ENCODE data around the gene VRK2. TPM values are rescaled to one million over a fixed set of nuclear protein-coding genes. Genes with fewer than 3 reads are reported as not detected.
"Not testable (repeated sequence)": the region's sequence is repeated elsewhere in the genome, so short reads cannot be mapped to it uniquely, and the experiment has no call there.

VRK2 gene
- total RNA-seq, 2 donors from 2014 or later: 27.7 to 41.0 TPM

GRCh38 chr2:58047961-58048360 is 1.4 kb downstream of the VRK2 start:
- no peak for DNase-seq (ENCODE audit: low spot score)
- intact Hi-C loops (cut with DNase I): loop anchor here in 1 of 2 donors (10.0 kb wide), 1 partner anchor 167 kb away; no protein-coding TSS in a partner anchor

- DNase-seq (ENCODE audit: low spot score): no peak
- intact Hi-C loops (cut with DNase I): no loop called here
Observed at GRCh38 chr2:58051445-58051844, 4.8 kb downstream of the VRK2 start.

DNA sequence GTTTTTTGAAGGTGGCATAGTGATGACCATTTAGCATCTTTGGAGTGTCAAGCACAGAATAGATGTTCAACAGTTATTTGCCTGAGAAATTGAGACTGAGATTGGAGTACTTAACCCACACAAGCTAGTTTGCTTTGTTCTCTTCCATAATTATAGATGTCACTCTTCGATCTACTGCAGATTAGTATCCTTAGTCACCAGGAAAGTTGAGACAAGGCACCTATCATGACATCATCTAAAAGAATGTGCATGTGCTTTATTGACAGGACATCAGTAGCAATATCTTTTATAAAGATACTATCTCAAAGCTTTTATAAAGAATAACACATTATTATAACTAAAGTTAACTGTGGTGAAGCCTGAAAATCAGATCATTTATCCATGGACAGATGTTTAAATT is 6.4 kb downstream of the VRK2 start:
- intact Hi-C loops (cut with DNase I): no loop called here
- DNase-seq (ENCODE audit: low spot score): no peak

DNA sequence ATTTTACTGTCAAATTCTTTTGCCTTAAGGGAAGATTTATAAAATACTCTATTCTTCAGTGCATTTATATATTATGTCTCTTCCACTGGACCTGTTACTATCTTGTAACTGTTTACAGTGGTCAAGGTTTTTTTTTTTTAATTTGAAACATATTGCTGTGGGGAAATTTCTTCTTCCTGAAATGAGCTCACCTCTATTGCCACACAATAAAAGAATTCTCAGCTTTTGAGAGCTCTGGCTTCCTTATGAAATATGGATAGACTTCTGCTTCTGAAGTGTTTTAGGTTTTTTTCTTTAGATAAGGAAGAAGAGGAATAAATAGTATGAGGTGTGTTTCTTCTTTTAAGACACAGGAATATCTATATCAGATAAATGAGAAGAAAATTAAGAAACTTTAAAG is 7.7 kb downstream of the VRK2 start:
- intact Hi-C loops (cut with DNase I): no loop called here
- DNase-seq (ENCODE audit: low spot score): no peak

GRCh38 chr2:58055033-58055786 is 8.6 kb downstream of the VRK2 start:
- DNase-seq (ENCODE audit: low spot score): no peak
- intact Hi-C loops (cut with DNase I): no loop called here

GRCh38 chr2:58056192-58056916 is 9.7 kb downstream of the VRK2 start:
- intact Hi-C loops (cut with DNase I): no loop called here
- DNase-seq (ENCODE audit: low spot score): no peak

GRCh38 chr2:58057707-58058530 is 11.3 kb downstream of the VRK2 start:
- DNase-seq (ENCODE audit: low spot score): no peak
- intact Hi-C loops (cut with DNase I): no loop called here

GRCh38 chr2:58063641-58064040 is 17.0 kb downstream of the VRK2 start:
- intact Hi-C loops (cut with DNase I): no loop called here
- DNase-seq (ENCODE audit: low spot score): no peak

DNA sequence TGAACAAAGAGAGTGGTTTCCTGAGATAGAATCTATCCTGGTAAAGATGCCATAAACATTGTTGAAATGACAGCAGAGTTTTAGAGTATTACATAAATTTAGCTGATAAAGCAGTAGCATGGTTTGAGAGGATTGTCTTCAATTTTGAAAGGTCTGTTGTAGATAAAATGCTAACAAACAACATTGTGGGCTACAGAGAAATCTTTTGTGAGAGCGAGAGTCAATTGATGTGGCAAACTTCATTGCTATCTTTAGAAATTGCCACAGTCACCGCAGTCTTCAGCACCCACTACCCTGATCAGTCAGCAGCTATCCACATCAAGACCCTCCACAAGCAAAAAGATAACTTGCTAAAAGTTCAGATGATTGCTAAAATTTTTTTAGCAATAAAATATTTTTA is 17.5 kb downstream of the VRK2 start:
- DNase-seq (ENCODE audit: low spot score): no peak
- intact Hi-C loops (cut with DNase I): no loop called here

- DNase-seq (ENCODE audit: low spot score): no peak
- intact Hi-C loops (cut with DNase I): no loop called here
Observed at GRCh38 chr2:58065248-58065647, 18.6 kb downstream of the VRK2 start.

DNA sequence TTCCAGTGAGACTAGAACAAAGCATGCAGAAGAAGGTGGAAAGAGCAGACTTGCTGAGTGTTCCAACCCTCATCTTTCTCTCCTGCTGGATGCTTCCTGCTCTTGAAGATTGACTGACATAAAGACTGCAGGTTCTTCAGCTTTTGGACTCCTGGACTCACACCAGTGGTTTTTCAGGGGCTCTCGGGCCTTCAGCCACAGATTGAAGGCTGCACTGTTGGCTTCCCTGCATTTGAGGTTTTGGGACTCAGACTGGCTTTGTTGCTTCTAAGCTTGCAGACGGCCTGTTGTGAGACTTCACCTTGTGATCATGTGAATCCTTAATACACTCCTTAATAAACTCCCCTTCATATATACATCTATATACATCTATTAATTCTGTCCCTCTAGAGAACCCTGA is 20.4 kb downstream of the VRK2 start:
- DNase-seq (ENCODE audit: low spot score): no peak
- intact Hi-C loops (cut with DNase I): no loop called here

GRCh38 chr2:58070765-58071164 is 24.2 kb downstream of the VRK2 start:
- intact Hi-C loops (cut with DNase I): no loop called here
- DNase-seq (ENCODE audit: low spot score): no peak

- no peak for DNase-seq (ENCODE audit: low spot score)
- intact Hi-C loops (cut with DNase I): no loop called here
Observed at GRCh38 chr2:58072102-58072501, 25.5 kb downstream of the VRK2 start.

DNA sequence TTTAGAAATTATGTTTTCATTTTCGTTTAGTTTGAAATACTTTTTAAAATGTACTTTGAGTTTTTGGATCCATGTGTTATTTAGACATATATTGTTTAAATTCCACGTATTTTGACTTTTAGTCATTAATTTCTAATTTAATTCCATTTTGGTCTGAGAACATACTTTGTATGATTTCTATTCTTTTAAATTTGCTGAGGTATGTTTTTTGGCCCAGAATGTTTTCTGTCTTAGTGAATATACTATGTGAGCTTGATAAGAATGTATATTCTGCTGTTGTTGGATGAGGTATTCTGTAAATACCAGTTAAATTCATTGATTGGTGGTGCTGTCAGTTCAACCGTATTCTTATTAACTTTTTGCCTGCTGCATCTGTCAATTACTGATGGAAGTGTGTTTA is 26.4 kb downstream of the VRK2 start:
- intact Hi-C loops (cut with DNase I): no loop called here
- DNase-seq (ENCODE audit: low spot score): no peak

DNA sequence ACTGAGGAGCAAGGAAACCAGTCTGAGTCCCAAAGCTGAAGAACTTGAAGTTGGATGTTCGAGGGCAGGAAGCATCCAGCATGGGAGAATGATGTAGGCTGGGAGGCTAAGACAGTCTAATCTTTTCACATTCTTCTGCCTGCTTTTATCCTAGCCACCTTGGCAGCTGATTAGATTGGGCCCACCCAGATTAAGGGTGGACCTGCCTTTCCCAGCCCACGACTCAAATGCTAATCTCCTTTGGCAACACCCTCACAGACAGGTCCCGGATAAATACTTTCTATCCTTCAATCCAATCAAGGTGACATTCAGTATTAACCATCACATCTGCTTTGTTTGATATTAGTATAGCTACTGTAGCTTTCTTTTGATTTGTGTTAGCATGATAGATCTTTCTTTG is 27.1 kb downstream of the VRK2 start:
- intact Hi-C loops (cut with DNase I): no loop called here
- no peak for DNase-seq (ENCODE audit: low spot score)

DNA sequence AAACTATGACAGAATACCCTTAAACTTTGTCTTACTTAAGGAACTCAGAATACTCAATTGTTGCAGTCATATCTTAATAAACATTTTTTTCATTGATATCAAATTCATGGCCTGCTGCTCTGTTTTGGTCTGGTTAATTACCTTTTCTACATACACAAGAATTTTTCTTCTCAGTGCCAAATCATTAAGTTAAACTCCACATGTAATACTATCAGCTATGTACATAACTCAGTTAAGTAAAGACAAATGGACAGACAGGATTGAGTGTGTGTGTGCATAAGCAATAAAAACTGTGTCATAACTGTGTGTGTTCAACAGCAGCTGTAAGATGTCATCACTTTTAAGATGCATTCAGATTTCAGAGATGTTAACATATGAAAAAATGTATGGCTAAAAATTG is 34.4 kb downstream of the VRK2 start:
- intact Hi-C loops (cut with DNase I): no loop called here
- DNase-seq (ENCODE audit: low spot score): no peak

GRCh38 chr2:58089081-58089480 is 42.5 kb downstream of the VRK2 start:
- DNase-seq (ENCODE audit: low spot score): no peak
- intact Hi-C loops (cut with DNase I): no loop called here

- DNase-seq (ENCODE audit: low spot score); intact Hi-C loops (cut with DNase I): not testable (repeated sequence)
Observed at GRCh38 chr2:58092772-58093171, 46.2 kb downstream of the VRK2 start.

GRCh38 chr2:58097025-58097424 is 50.4 kb downstream of the VRK2 start:
- no peak for DNase-seq (ENCODE audit: low spot score)
- intact Hi-C loops (cut with DNase I): no loop called here

Measured in posterior vena cava (tissue), 2 donors.